ENCODE results near the gene INPP5D.

Gene INPP5D

GRCh38 chr2:233161730-233162129, 101.6 kb downstream of the INPP5D start:
- TF ChIP-seq CTCF (IDR thresholded peaks at IDR 0.05; ENCODE audit: low read length) (no peak), EZH2 (IDR thresholded peaks at IDR 0.05; ENCODE audit: borderline replicate concordance, low read length) (no peak)
- no peaks in the 10 kb centered on the region for H3K9me2 ChIP-seq (ENCODE audit: low read depth, low read length)
- no peak overlapping the region for H3K4me3 ChIP-seq (ENCODE audit: low read depth, low read length, poor library complexity, severe bottlenecking)
- no peak overlapping the region for H2AFZ ChIP-seq (ENCODE audit: low read length)
- H4K20me1 ChIP-seq (ENCODE audit: insufficient read depth, low read length): no peaks in the 10 kb centered on the region
- H3K36me3 ChIP-seq (ENCODE audit: insufficient read depth, low read length): peaks cover 73% of the 10 kb centered on the region
- no peak overlapping the region for H3K27ac ChIP-seq (ENCODE audit: low read depth, low read length, poor library complexity, severe bottlenecking)
- H3K27me3 ChIP-seq (ENCODE audit: insufficient read depth, low read length): no peaks in the 10 kb centered on the region
- H3K79me2 ChIP-seq (ENCODE audit: insufficient read depth, low read length): no peaks in the 10 kb centered on the region
- no peak overlapping the region for H3K4me2 ChIP-seq (ENCODE audit: low read length)
- no peak overlapping the region for H3K9ac ChIP-seq (ENCODE audit: low read length)
- H3K4me1 ChIP-seq (ENCODE audit: insufficient read depth, low read length, severe bottlenecking): no peaks in the 10 kb centered on the region
- no peaks in the 10 kb centered on the region for H3K9me3 ChIP-seq (ENCODE audit: low read length)
- H3F3A ChIP-seq (ENCODE audit: insufficient read depth, low read length): no peaks in the 10 kb centered on the region

GRCh38 chr2:233162770-233163169, 102.6 kb downstream of the INPP5D start:
- H3K27me3 ChIP-seq (ENCODE audit: insufficient read depth, low read length): no peaks in the 10 kb centered on the region
- H3K9me2 ChIP-seq (ENCODE audit: low read depth, low read length): no peaks in the 10 kb centered on the region
- no peaks in the 10 kb centered on the region for H4K20me1 ChIP-seq (ENCODE audit: insufficient read depth, low read length)
- no peak overlapping the region for H3K27ac ChIP-seq (ENCODE audit: low read depth, low read length, poor library complexity, severe bottlenecking)
- H2AFZ ChIP-seq (ENCODE audit: low read length): no peak overlapping the region
- H3K36me3 ChIP-seq (ENCODE audit: insufficient read depth, low read length): peaks cover 71% of the 10 kb centered on the region
- no peaks in the 10 kb centered on the region for H3K4me1 ChIP-seq (ENCODE audit: insufficient read depth, low read length, severe bottlenecking)
- no peak overlapping the region for H3K9ac ChIP-seq (ENCODE audit: low read length)
- H3K4me2 ChIP-seq (ENCODE audit: low read length): no peak overlapping the region
- H3F3A ChIP-seq (ENCODE audit: insufficient read depth, low read length): no peaks in the 10 kb centered on the region
- no peak overlapping the region for H3K4me3 ChIP-seq (ENCODE audit: low read depth, low read length, poor library complexity, severe bottlenecking)
- H3K79me2 ChIP-seq (ENCODE audit: insufficient read depth, low read length): no peaks in the 10 kb centered on the region
- TF ChIP-seq EZH2 (IDR thresholded peaks at IDR 0.05; ENCODE audit: borderline replicate concordance, low read length): no peak
- no peak for TF ChIP-seq CTCF (IDR thresholded peaks at IDR 0.05; ENCODE audit: low read length)
- no peaks in the 10 kb centered on the region for H3K9me3 ChIP-seq (ENCODE audit: low read length)

- Histone ChIP-seq H3F3A (ENCODE audit: insufficient read depth, low read length) (no peaks in the 10 kb centered on the region), H4K20me1 (ENCODE audit: insufficient read depth, low read length) (no peaks in the 10 kb centered on the region), H3K9me3 (ENCODE audit: low read length) (no peaks in the 10 kb centered on the region), H2AFZ (ENCODE audit: low read length) (no peak overlapping the region), H3K36me3 (ENCODE audit: insufficient read depth, low read length) (peaks cover 67% of the 10 kb centered on the region), H3K27ac (ENCODE audit: low read depth, low read length, poor library complexity, severe bottlenecking) (no peak overlapping the region), H3K4me2 (ENCODE audit: low read length) (no peak overlapping the region), H3K9me2 (ENCODE audit: low read depth, low read length) (no peaks in the 10 kb centered on the region), H3K79me2 (ENCODE audit: insufficient read depth, low read length) (no peaks in the 10 kb centered on the region), H3K9ac (ENCODE audit: low read length) (no peak overlapping the region), H3K4me1 (ENCODE audit: insufficient read depth, low read length, severe bottlenecking) (no peaks in the 10 kb centered on the region), H3K4me3 (ENCODE audit: low read depth, low read length, poor library complexity, severe bottlenecking) (no peak overlapping the region), H3K27me3 (ENCODE audit: insufficient read depth, low read length) (no peaks in the 10 kb centered on the region)
- no peak for TF ChIP-seq EZH2 (IDR thresholded peaks at IDR 0.05; ENCODE audit: borderline replicate concordance, low read length)
- no peak for TF ChIP-seq CTCF (IDR thresholded peaks at IDR 0.05; ENCODE audit: low read length)
Observed at GRCh38 chr2:233163486-233164103, 103.5 kb downstream of the INPP5D start.

Data from OCI-LY1 (cell line).